PC-9 (cell line): Measurements from ENCODE around the gene CLPTM1L. TPM values are rescaled to one million over a fixed set of nuclear protein-coding genes. Genes with fewer than 3 reads are reported as not detected.
"Not testable (repeated sequence)": the region's sequence is repeated elsewhere in the genome, so short reads cannot be mapped to it uniquely, and the experiment has no call there.

Source experiments
- BruUV-seq: library from RNA; stranded (reverse); fragments of 400-500 nt; replicated peaks from 2 replicates; lab custom pipeline; 2021; lab: Mats Ljungman, UMichigan
- CTCF ChIA-PET: fragments of 300-600 bp; sonication (Branson Sonifier 250); formaldehyde crosslinking; loops from one replicate; lab custom pipeline; 2022; ENCODE audit warnings: antibody characterized with exemption; lab: Charles Lee
- POLR2A ChIA-PET: fragments of 300-600 bp; sonication (Branson Sonifier 250); formaldehyde crosslinking; loops from one replicate; lab custom pipeline; 2022; ENCODE audit warnings: antibody characterized with exemption; ENCODE audit not compliant: unreplicated experiment; lab: Charles Lee
- DNase-seq, 2 experiments: peaks; one replicate each; pipeline versions ENCODE4 v3.0.0 to v3.0.0-alpha.2; 2015 to 2022; ENCODE audit warnings: mixed read lengths in 1 of 2
- H2AFZ ChIP-seq: fragments of 200-600 bp; sonication (generic); 2 replicates; pipeline ENCODE4 v1.8.1; 2017; ENCODE audit warnings: antibody characterized with exemption
- H3F3A ChIP-seq: fragments of 200-600 bp; sonication (generic); 2 replicates; pipeline ENCODE4 v1.8.1; 2017; ENCODE audit warnings: antibody characterized with exemption, mild to moderate bottlenecking, low read depth; ENCODE audit not compliant: insufficient read depth
- H3K27ac ChIP-seq: fragments of 200-600 bp; sonication (generic); 2 replicates; pipeline ENCODE4 v1.6.1; 2016; ENCODE audit warnings: mixed run types
- H3K27me3 ChIP-seq: fragments of 200-600 bp; sonication (generic); 2 replicates; pipeline ENCODE4 v1.6.1; 2016; ENCODE audit warnings: low read depth, mixed run types; ENCODE audit not compliant: insufficient read depth
- H3K36me3 ChIP-seq: fragments of 200-600 bp; sonication (generic); 2 replicates; pipeline ENCODE4 v1.6.1; 2016; ENCODE audit warnings: low read depth, mixed run types
- H3K4me1 ChIP-seq: fragments of 200-600 bp; sonication (generic); replicated peaks from 2 replicates; pipeline ENCODE4 v1.6.1; 2016; ENCODE audit warnings: mixed run types; ENCODE audit not compliant: insufficient read depth
- H3K4me2 ChIP-seq: fragments of 200-600 bp; sonication (generic); 2 replicates; pipeline ENCODE4 v1.6.1; 2017; ENCODE audit warnings: mixed run types
- H3K4me3 ChIP-seq: fragments of 200-600 bp; sonication (generic); 2 replicates; pipeline ENCODE4 v1.6.1; 2016; ENCODE audit warnings: mixed run types
- H3K79me2 ChIP-seq: fragments of 200-600 bp; sonication (generic); 2 replicates; pipeline ENCODE4 v1.6.1; 2017; ENCODE audit warnings: low read depth, mixed run types
- H3K9me2 ChIP-seq: fragments of 200-600 bp; sonication (generic); 2 replicates; pipeline ENCODE4 v1.8.1; 2017; ENCODE audit warnings: mild to moderate bottlenecking; ENCODE audit not compliant: insufficient read depth
- H3K9me3 ChIP-seq: fragments of 200-600 bp; sonication (generic); 2 replicates; pipeline ENCODE4 v1.8.1; 2016; ENCODE audit warnings: low read depth; ENCODE audit not compliant: insufficient read depth
- H4K20me1 ChIP-seq: fragments of 200-600 bp; sonication (generic); 2 replicates; pipeline ENCODE4 v1.8.1; 2017; ENCODE audit not compliant: insufficient read depth
- EZH2 ChIP-seq: fragments of 200-600 bp; sonication (generic); IDR thresholded peaks from 2 replicates; pipeline ENCODE4 v1.8.0; 2017; ENCODE audit warnings: antibody characterized with exemption, low read depth
- intact Hi-C: fragments of 100-400 bp; cut with micrococcal nuclease; formaldehyde crosslinking; loops from one replicate; pipeline ENCODE4 v1.10.0; 2022; ENCODE audit not compliant: unreplicated experiment
- total RNA-seq: library from RNA; stranded (reverse); gene quantifications from 2 replicates; pipeline ENCODE4 v1.2.3, GENCODE V29; 2021
- TF ChIP-seq, protein P1 (sequence below): fragments of 200-600 bp; sonication (generic); conservative IDR thresholded peaks from 2 replicates; pipeline ENCODE4 v1.6.1; 2017; ENCODE audit warnings: mixed run types, antibody characterized with exemption, mild to moderate bottlenecking, moderate library complexity

Gene CLPTM1L
- total RNA-seq, 1 experiment from 2014 or later: 260 TPM

GRCh38 chr5:1334831-1335539 is 9.9 kb downstream of the CLPTM1L start:
- H3K36me3 ChIP-seq: peaks cover 30% of the 10 kb centered on the region
- no peaks in the 10 kb centered on the region for H3K27me3 ChIP-seq
- H3K4me3 ChIP-seq: no peak overlapping the region
- no peaks in the 10 kb centered on the region for H3K9me2 ChIP-seq
- ChIA-PET POLR2A (no interaction called here), CTCF (no interaction called here)
- H3K4me2 ChIP-seq: no peak overlapping the region
- H4K20me1 ChIP-seq: peaks cover 68% of the 10 kb centered on the region
- H2AFZ ChIP-seq: no peak overlapping the region
- peaks cover 21% of the 10 kb centered on the region; the same call in 1 of the 2 replicates for H3F3A ChIP-seq
- H3K4me1 ChIP-seq: no peaks in the 10 kb centered on the region
- BruUV-seq: no TSS peak
- no peak for DNase-seq
- H3K79me2 ChIP-seq: no peaks in the 10 kb centered on the region
- H3K27ac ChIP-seq: no peak overlapping the region
- H3K9me3 ChIP-seq: no peaks in the 10 kb centered on the region
- TF ChIP-seq EZH2: no peak
- TF ChIP-seq, protein P1, sequence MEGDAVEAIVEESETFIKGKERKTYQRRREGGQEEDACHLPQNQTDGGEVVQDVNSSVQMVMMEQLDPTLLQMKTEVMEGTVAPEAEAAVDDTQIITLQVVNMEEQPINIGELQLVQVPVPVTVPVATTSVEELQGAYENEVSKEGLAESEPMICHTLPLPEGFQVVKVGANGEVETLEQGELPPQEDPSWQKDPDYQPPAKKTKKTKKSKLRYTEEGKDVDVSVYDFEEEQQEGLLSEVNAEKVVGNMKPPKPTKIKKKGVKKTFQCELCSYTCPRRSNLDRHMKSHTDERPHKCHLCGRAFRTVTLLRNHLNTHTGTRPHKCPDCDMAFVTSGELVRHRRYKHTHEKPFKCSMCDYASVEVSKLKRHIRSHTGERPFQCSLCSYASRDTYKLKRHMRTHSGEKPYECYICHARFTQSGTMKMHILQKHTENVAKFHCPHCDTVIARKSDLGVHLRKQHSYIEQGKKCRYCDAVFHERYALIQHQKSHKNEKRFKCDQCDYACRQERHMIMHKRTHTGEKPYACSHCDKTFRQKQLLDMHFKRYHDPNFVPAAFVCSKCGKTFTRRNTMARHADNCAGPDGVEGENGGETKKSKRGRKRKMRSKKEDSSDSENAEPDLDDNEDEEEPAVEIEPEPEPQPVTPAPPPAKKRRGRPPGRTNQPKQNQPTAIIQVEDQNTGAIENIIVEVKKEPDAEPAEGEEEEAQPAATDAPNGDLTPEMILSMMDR: no peak
- intact Hi-C loops: no loop called here

- H3K4me3 ChIP-seq: no peak overlapping the region
- peaks cover 24% of the 10 kb centered on the region for H3F3A ChIP-seq
- no peak for DNase-seq
- no peak overlapping the region for H3K4me2 ChIP-seq
- no peaks in the 10 kb centered on the region for H3K9me3 ChIP-seq
- ChIA-PET POLR2A (no interaction called here), CTCF (interaction anchor here (0.6 kb wide), 1 partner anchor 155 kb away, joined by 3 read pairs; no protein-coding TSS in a partner anchor)
- no peaks in the 10 kb centered on the region for H3K9me2 ChIP-seq
- intact Hi-C loops: no loop called here
- TF ChIP-seq, protein P1: no peak
- no peak for TF ChIP-seq EZH2
- peaks cover 69% of the 10 kb centered on the region for H4K20me1 ChIP-seq
- H3K79me2 ChIP-seq: no peaks in the 10 kb centered on the region
- no peaks in the 10 kb centered on the region for H3K27me3 ChIP-seq
- no peak overlapping the region for H2AFZ ChIP-seq
- peaks cover 30% of the 10 kb centered on the region for H3K36me3 ChIP-seq
- H3K4me1 ChIP-seq: peaks cover 2% of the 10 kb centered on the region
- no peak overlapping the region for H3K27ac ChIP-seq
- BruUV-seq: no TSS peak
Measured at GRCh38 chr5:1333986-1334385, 10.9 kb downstream of the CLPTM1L start.

DNA sequence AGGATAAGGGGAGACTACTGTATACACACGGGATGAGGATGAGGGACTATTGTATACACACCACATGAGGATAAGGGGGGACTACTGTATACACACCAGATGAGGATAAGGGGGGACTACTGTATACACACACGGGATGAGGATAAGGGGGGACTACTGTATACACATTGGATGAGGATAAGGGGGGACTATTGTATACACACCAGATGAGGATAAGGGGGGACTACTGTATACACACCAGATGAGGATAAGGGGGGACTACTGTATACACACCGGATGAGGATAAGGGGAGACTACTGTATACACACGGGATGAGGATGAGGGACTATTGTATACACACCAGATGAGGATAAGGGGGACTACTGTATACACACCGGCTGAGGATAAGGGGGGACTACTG is 11.6 kb downstream of the CLPTM1L start:
- H3K4me1 ChIP-seq, H2AFZ ChIP-seq, H3K4me3 ChIP-seq, H3K27ac ChIP-seq, H3K4me2 ChIP-seq, BruUV-seq, POLR2A ChIA-PET, H3K9me3 ChIP-seq, intact Hi-C loops, CTCF ChIA-PET, H3K9me2 ChIP-seq, H3K27me3 ChIP-seq, H3K79me2 ChIP-seq, DNase-seq: not testable (repeated sequence)
- Histone ChIP-seq H3K36me3 (peaks cover 25% of the 10 kb centered on the region), H4K20me1 (peaks cover 70% of the 10 kb centered on the region), H3F3A (peaks cover 31% of the 10 kb centered on the region)
